HPDE6-E6E7 (cell line): ENCODE measurements around the gene SAMD4A.
"Not testable (repeated sequence)": the region's sequence is repeated elsewhere in the genome, so short reads cannot be mapped to it uniquely, and the experiment has no call there.

Source experiments
- DNase-seq: peaks from one replicate; pipeline ENCODE4 v3.0.0; 2011; ENCODE audit warnings: missing footprints; ENCODE audit errors: extremely low spot score

The SAMD4A gene

DNA sequence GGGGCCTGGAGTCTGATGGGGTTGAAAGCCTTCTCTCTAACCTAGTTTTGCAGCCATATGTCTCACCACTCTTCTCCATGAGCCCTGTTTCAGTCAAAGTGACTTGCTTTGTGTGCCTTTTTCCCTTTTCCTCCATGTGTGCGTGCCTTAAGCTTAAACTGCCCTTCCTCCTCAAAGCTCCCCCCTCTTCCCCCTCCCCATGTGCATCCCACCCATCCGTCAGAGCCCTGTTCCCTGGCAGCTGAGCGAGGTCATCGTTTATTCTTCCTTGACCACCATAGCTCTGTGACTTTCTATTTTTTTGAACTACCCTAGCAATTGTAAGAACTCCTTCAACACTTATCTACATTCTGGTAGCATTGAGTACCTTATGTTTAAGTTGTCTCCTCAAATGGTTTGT lies 24.9 kb downstream of the SAMD4A start:
- DNase-seq = no peak

- no peak for DNase-seq
Observed at GRCh38 chr14:54593860-54594259, 26.9 kb downstream of the SAMD4A start.

DNA sequence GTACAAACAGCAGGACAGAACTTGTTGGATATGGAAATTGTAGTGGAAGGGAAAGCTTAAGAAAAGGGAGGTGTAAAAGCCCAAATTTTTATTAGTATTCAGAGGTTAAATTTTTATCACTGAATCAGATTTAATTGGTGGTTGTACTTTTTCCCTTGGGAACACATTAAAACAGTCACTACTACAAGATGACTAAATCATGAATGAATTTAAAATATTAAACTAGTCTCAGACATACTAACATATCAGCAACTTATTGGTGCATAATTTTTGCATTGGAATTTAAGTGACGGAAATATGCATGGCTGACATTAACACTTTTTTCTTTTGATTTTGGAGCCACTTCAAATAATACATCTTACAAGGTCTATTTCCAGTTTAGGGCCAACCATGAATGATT lies 27.6 kb downstream of the SAMD4A start:
- DNase-seq = no peak

GRCh38 chr14:54597795-54598443 lies 31.0 kb downstream of the SAMD4A start:
- no peak for DNase-seq

GRCh38 chr14:54599966-54600716 lies 33.2 kb downstream of the SAMD4A start:
- no peak for DNase-seq

- DNase-seq = no peak
Observed at GRCh38 chr14:54600717-54601109, 33.8 kb downstream of the SAMD4A start.

DNA sequence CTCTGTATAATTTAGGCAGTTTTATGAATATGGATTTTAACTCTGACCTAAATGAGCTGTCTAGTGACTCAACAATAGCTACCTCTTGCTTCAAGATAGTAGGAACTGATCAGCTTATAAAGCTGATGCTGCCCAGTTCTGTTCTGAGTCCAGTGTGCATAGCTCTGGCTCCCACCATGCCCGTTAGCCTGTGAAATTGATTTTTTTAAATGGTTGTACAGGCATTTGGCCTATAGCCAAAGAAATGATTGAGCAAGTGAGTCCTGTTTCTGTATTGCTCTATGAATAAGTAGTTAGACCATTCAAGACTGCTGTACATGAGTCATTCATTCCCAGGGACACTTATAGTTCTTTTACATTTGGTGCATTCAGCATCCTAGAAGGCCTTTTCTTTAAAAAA lies 36.4 kb downstream of the SAMD4A start:
- DNase-seq = peak; percentile 53

DNA sequence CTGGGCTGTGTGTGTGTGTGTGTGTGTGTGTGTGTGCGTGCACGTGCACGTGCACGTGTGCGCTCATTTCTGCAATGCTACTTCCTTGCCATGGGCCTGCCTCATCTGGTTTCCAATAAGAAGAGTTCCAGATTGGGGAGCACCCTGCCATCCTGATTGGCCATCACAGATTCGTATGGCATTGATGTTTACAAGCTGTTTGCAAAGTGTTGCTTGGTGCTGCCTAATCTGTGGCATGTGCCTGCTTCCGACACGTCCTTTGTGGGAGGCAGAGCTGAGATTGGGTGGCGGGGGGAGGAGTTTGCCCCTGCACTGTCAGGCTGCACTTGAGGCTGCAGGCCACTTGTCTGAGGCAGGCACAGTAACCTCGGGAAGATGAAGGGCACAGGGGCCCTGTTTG lies 39.2 kb downstream of the SAMD4A start:
- DNase-seq = no peak

GRCh38 chr14:54606631-54607133 lies 39.8 kb downstream of the SAMD4A start:
- no peak for DNase-seq

- no peak for DNase-seq
Observed at GRCh38 chr14:54609576-54609975, 42.6 kb downstream of the SAMD4A start.

- no peak for DNase-seq
Observed at GRCh38 chr14:54610051-54610977, 43.4 kb downstream of the SAMD4A start.

- no peak for DNase-seq
Observed at GRCh38 chr14:54614296-54614695, 47.4 kb downstream of the SAMD4A start.

GRCh38 chr14:54617467-54617866 lies 50.5 kb downstream of the SAMD4A start:
- no peak for DNase-seq

DNA sequence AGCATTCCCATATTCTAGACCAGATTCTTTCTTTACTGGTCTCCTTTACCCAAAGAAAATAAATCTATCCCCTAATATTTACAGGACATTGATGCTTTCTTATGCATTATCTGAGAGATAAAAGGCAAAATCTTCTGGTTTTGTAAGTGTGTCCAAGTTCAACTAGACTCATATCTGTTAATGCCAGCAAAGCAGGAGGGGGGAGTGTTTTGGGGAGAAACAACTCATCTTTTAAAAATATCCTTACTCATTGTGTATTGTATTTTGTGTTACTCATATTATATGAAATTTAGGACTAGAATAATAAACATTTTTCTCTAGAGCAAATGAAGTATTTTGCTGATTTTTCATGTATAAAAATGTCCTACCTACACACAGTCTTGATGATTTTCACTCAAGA lies 54.8 kb downstream of the SAMD4A start:
- no peak for DNase-seq

- DNase-seq = no peak
Observed at GRCh38 chr14:54622192-54622958, 55.4 kb downstream of the SAMD4A start.

GRCh38 chr14:54623279-54624004 lies 56.5 kb downstream of the SAMD4A start:
- DNase-seq = no peak

- DNase-seq = not testable (repeated sequence)
Observed at GRCh38 chr14:54624005-54624358, 57.1 kb downstream of the SAMD4A start.

- no peak for DNase-seq
Observed at GRCh38 chr14:54625112-54625511, 58.2 kb downstream of the SAMD4A start.

GRCh38 chr14:54627219-54627539 lies 60.3 kb downstream of the SAMD4A start:
- no peak for DNase-seq

DNA sequence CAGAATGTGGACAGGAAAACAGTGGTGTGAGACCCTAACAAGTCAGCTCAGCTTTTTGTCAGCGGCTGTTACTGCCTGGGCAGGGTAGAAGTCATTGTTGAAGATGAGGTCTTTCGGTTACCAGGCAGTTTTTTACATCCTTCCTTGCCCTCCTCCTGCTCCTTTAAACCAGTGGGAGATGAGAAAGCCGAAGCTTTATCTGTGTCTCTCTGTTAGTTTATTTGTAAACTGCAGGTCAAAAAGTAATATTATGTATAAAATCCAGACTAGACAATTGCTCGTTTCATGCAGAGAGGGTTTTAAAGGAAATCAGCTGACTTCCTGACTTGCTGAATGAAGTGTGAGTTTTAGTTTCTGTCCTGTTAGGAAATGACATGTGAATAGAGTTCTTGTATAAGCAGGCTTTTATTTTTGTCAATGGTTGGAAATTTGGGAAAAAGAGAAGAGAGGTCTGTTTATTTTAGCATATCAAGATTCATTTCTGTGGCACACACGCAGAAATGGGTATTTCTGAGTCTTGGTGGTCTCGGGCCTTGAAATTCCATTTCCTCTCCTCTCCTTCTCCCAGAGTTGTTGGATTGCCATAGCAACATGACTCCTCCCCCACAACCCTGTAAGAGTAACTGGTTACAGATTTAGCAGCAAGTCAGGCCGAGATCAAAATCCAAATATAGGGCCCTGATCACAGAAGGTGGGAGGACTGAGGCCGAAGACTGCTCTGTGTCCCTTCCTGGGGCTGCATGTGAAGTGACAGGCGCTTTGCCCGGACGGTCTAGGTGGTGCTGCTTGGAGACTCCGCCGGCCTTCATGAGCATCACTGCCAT lies 60.8 kb downstream of the SAMD4A start:
- no peak for DNase-seq
